DMS79 (cell line): ENCODE data around the gene CCDC6.
"Not testable (repeated sequence)": the region's sequence is repeated elsewhere in the genome, so short reads cannot be mapped to it uniquely, and the experiment has no call there.

Source experiments
- DNase-seq: peaks from one replicate; lab custom pipeline; 2025; lab: John Stamatoyannopoulos, UW

The CCDC6 gene

DNA sequence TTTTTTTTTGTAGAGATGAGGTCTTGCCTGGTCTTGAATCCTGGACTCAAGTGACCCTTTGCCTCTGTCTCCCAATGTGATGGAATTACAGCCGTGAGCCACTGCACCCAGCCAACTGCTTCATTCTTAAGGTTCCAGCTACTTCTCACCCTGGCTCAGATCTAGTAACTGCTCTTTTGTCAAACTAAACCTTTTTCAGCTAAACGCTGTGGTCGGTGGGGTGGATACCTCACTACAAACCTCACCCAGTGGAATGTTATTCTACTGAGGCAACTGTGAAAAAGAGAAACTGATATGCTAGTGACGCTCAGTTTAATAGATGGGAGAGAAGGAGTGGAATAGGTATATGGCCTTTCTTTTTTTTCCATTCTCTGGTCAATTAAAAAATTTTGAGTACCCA lies 151.4 kb downstream of the CCDC6 start:
- no peak for DNase-seq

DNA sequence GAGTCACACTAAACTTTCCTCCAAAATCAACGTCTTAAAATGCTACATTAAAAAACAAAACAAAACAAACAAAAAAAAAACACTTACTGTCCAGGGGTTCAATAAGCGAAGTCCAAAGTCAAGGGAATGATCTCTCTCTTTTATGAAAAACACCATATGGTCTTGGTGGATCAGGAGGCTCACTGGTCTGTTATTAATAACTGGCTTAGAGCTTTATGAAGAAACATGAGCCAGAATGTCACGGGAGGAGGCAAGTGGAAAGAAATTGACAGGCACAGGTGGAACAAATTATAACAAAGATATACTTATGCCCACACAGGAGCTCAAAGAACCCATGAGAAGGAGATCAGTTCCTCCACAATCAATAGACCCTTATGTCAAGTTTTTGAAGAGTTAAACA lies 153.1 kb downstream of the CCDC6 start, which contains the start of gene MRLN:
Gene MRLN (minus strand): TSS at position 189 of the 400 bp plus-strand sequence.
- DNase-seq = no peak

DNA sequence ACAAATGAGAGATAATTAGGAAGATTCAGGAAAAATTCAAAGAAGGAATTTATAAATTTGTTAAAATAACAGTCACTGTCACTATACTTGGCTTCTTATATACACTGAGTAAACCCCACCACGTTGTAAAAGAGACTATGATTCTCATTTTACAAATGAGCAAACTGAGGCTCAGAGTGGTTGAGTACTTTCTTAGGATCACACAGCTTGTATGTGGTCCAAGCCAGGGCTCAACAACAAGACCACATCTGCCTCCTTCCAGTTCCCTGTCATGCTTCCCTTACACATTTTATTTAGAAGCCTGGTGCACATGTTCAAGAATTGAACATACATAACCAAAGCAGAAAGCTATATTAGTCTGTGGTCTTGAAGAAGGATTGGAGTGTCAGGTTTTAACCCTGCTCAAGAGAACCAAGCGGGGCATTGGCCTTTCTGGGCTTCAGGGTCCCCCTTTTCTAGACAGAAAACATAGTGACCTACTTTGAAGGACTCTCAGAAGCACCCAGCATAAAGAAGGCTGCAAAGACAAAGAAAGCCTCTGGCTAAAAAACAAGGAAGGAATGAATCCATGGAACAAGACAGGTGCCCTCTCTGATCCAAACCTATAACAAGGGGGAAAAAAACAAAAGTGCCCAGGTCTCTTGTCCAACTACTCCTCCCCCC lies 153.9 kb downstream of the CCDC6 start:
- no peak for DNase-seq

DNA sequence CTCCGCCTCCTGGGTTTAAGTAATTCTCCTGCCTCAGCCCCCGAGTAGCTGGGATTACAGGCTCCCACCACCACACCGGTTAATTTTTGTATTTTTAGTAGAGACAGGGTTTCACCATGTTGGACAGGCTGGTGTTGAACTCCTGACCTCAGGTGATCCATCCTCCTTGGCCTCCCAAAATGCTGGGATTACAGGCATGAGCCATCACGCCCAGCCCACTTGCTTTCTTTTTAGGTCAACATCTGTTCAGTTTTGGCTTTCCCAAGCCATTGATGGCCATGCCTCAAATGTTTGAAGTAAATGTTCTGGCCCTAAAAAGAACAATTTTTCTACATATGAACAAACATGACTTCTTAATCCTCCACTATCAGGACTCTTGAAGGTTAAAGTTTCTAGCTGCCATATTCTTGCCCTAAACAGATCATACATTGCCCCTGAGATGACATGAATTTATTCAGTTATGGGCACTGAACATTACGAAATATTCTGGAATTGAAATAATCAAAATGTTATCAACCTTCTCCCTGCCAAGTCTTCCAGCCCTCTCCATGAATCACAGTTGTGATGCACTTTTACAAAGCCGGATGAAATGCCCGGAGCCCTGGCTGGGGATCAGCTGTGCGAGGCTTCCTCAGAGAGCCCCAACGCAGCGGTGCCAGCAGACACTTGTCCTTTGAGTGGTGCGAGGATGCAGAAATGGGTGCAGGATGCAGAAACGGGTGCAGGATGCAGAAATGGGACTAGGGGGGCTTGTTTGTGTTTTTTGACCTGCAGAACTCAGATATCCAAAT lies 156.0 kb downstream of the CCDC6 start:
- DNase-seq = no peak

DNA sequence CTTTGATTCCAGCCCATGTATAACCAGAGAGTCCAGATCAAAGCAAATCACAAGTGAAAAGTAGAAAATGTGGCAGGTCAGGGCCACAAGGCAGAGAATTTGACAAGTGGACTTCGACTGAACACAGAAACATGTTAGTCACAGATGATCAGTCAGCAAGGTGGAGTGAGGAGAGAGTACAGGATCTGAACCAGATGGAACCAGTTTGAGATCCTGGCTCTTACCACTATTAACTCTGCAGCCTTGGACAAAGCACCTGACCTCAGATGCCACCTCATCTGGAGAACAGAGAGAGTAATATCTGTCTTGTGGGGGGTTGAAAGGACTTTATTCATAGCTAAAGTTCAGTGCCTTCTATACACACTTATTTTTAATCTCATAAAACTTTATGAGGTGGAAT lies 157.5 kb downstream of the CCDC6 start:
- DNase-seq = no peak

DNA sequence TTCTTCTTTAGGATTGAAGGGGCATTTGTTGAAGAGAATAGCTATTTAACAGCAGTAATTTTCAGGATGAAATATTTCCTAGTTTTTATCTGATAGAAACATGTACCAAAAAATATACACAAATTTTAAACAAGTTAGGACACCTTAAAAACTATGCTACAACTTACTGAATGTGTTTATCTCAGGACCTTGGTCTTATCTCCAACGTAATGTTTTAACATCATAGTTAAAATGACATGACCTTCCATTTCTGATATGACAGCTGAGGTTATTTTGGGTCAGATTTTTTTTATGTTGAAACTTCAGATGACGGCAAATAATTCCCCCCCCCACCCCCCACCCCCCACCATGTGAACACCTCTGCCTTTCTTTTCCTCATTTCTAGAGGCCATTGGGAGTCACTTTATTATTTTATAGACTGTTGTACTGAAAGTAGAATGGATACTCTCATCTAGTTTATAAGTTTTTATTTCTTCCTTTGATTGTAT lies 161.1 kb downstream of the CCDC6 start:
- no peak for DNase-seq

DNA sequence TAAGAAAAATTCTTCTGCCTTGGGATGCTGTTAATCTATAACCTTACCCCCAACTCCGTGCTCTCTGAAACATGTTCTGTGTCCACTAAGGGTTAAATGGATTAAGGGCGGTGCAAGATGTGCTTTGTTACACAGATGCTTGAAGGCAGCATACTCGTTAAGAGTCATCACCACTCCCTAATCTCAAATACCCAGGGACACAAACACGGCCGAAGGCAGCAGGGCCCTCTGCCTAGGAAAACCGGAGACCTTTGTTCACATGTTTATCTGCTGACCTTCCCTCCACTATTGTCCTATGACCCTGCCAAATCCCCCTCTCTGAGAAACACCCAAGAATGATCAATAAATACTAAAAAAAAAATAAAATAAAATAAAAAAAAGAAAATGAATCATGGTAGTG lies 161.6 kb downstream of the CCDC6 start:
- not testable (repeated sequence) for DNase-seq

DNA sequence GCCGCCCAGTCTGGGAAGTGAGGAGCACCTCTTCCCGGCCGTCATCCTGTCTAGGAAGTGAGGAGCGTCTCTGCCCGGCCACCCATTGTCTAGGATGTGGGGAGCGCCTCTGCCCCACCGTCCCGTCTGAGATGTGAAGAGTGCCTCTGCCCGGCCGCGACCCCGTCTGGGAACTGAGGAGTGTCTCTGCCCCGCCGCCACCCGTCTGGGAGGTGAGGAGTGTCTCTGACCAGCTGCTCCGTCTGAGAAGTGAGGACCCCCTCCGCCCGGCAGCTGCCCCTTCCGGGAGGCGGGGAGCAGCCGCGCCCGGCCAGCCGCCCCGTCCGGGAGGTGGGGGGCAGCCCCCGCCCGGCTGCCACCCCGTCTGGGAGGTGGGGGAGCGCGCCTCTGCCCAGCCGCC lies 162.2 kb downstream of the CCDC6 start:
- DNase-seq = not testable (repeated sequence)

DNA sequence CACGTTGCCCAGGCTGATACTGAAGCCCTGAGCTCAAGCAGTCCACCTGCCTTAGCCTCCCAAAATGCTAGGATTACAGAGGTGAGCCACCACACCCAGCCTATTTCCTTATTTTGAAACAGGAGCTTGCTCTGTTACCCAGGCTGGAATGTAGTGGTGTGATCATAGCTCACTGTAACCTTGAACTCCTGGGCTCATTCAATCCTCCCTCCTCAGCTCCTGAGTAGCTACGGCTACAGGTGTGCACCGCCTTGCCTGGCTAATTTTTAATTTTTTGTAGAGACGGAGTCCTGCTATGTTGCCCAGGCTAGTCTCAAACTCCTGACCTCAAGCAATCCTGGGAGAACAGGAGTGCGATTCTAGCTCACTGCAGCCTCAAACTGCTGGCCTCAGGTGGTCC lies 164.8 kb downstream of the CCDC6 start:
- no peak for DNase-seq

DNA sequence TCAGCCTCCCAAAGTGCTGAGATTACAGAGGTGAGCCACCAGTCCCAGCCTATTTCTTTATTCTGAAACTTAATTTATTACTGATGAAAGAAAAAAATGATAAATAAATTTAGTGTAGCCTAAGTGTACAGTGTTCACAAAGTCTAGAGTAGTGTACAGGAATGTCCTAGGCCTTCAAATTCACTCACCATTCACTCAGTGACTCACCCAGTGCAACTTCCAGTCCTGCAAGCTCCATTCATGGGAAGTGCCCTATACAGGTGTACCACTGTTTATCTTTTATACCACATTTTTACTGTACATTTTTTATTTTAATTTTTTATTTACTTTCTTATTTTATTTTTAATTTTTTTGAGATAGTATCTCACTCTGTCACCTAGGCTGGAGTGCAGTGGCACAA lies 165.3 kb downstream of the CCDC6 start:
- DNase-seq = no peak
